Measurements from ENCODE around the gene SNAI3.
A peak's percentile ranks its signal among the peaks of the same experiment; 100 is the strongest.

The SNAI3 gene

GRCh38 chr16:88642881-88643643, 43.2 kb downstream of the SNAI3 start:
- H3K27me3 ChIP-seq (ENCODE audit: low read depth, low read length) = peaks cover 34% of the 10 kb centered on the region
- TF ChIP-seq CTCF (IDR thresholded peaks at IDR 0.05; ENCODE audit: low read depth, low read length) (no peak), EZH2phosphoT487 (IDR thresholded peaks at IDR 0.05; ENCODE audit: low read depth) (no peak)
- no peak overlapping the region for H3K4me3 ChIP-seq (ENCODE audit: low read length)
- no peaks in the 10 kb centered on the region for H3K9me3 ChIP-seq (ENCODE audit: insufficient read depth, low read length)
- no peak overlapping the region for H3K27ac ChIP-seq (ENCODE audit: low read length)
- H3K79me2 ChIP-seq (ENCODE audit: low read length) = peaks cover 11% of the 10 kb centered on the region
- H3K4me1 ChIP-seq (ENCODE audit: low read length) = peaks cover 23% of the 10 kb centered on the region
- H3K4me2 ChIP-seq (ENCODE audit: low read length) = no peak overlapping the region
- H4K20me1 ChIP-seq (ENCODE audit: insufficient read depth, low read length) = peaks cover 62% of the 10 kb centered on the region
- no peak overlapping the region for H3K9ac ChIP-seq (ENCODE audit: low read length)
- peaks cover 33% of the 10 kb centered on the region for H3K36me3 ChIP-seq (replicated peaks; ENCODE audit: low read depth, low read length)
- no peak overlapping the region for H2AFZ ChIP-seq (ENCODE audit: low read depth, low read length)

GRCh38 chr16:88640498-88641247, 45.6 kb downstream of the SNAI3 start:
- Histone ChIP-seq H3K9ac (ENCODE audit: low read length) (no peak overlapping the region), H3K4me2 (ENCODE audit: low read length) (no peak overlapping the region), H3K27ac (ENCODE audit: low read length) (no peak overlapping the region), H3K9me3 (ENCODE audit: insufficient read depth, low read length) (no peaks in the 10 kb centered on the region), H3K4me3 (ENCODE audit: low read length) (no peak overlapping the region), H2AFZ (ENCODE audit: low read depth, low read length) (no peak overlapping the region), H3K27me3 (ENCODE audit: low read depth, low read length) (peaks cover 52% of the 10 kb centered on the region), H4K20me1 (ENCODE audit: insufficient read depth, low read length) (peaks cover 41% of the 10 kb centered on the region), H3K4me1 (ENCODE audit: low read length) (peaks cover 19% of the 10 kb centered on the region), H3K79me2 (ENCODE audit: low read length) (no peaks in the 10 kb centered on the region), H3K36me3 (replicated peaks; ENCODE audit: low read depth, low read length) (peaks cover 22% of the 10 kb centered on the region)
- TF ChIP-seq EZH2phosphoT487 (IDR thresholded peaks at IDR 0.05; ENCODE audit: low read depth) (no peak), CTCF (IDR thresholded peaks at IDR 0.05; ENCODE audit: low read depth, low read length) (no peak)

GRCh38 chr16:88640039-88640495, 46.2 kb downstream of the SNAI3 start:
- Histone ChIP-seq H3K27ac (ENCODE audit: low read length) (no peak overlapping the region), H3K9ac (ENCODE audit: low read length) (no peak overlapping the region), H3K9me3 (ENCODE audit: insufficient read depth, low read length) (no peaks in the 10 kb centered on the region), H2AFZ (ENCODE audit: low read depth, low read length) (no peak overlapping the region), H3K4me1 (ENCODE audit: low read length) (peaks cover 24% of the 10 kb centered on the region), H4K20me1 (ENCODE audit: insufficient read depth, low read length) (peaks cover 35% of the 10 kb centered on the region), H3K27me3 (ENCODE audit: low read depth, low read length) (peaks cover 58% of the 10 kb centered on the region), H3K4me2 (ENCODE audit: low read length) (peak overlapping the region; percentile 31; the same call in 1 of the 2 replicates), H3K36me3 (replicated peaks; ENCODE audit: low read depth, low read length) (peaks cover 16% of the 10 kb centered on the region), H3K4me3 (ENCODE audit: low read length) (no peak overlapping the region), H3K79me2 (ENCODE audit: low read length) (no peaks in the 10 kb centered on the region)
- TF ChIP-seq CTCF (IDR thresholded peaks at IDR 0.05; ENCODE audit: low read depth, low read length) (no peak), EZH2phosphoT487 (IDR thresholded peaks at IDR 0.05; ENCODE audit: low read depth) (no peak)

Data from OCI-LY3 (cell line).